GM23338 (cell line): ENCODE measurements around the gene FBXW12. TPM values are rescaled to one million over a fixed set of nuclear protein-coding genes. Genes with fewer than 3 reads are reported as not detected.

Experiments used
- ATAC-seq: fragments of 200-7000 bp; cut with Tn5 transposase; 3 replicates; pipeline ENCODE4 v1.9.1; 2020
- DNase-seq: peaks from one replicate; pipeline ENCODE4 v3.0.0-alpha.2; 2015; ENCODE audit warnings: low spot score
- H2AFZ ChIP-seq: fragments of 200-600 bp; sonication (generic); 2 replicates; pipeline ENCODE4 v1.8.0; 2016; ENCODE audit warnings: antibody characterized with exemption, mild to moderate bottlenecking, moderate library complexity
- H3F3A ChIP-seq: fragments of 200-600 bp; sonication (generic); replicated peaks from 2 replicates; pipeline ENCODE4 v1.8.0; 2017; ENCODE audit warnings: antibody characterized with exemption, mixed run types, low read depth
- H3K27ac ChIP-seq: fragments of 200-600 bp; sonication (generic); 2 replicates; pipeline ENCODE4 v1.6.1; 2016; ENCODE audit warnings: low read depth
- H3K27me3 ChIP-seq: fragments of 200-600 bp; sonication (generic); 2 replicates; pipeline ENCODE4 v1.8.0; 2016; ENCODE audit warnings: mild to moderate bottlenecking, mixed run types, moderate library complexity; ENCODE audit not compliant: insufficient read depth
- H3K36me3 ChIP-seq: fragments of 200-600 bp; sonication (generic); 2 replicates; pipeline ENCODE4 v1.8.0; 2016; ENCODE audit warnings: mild to moderate bottlenecking; ENCODE audit not compliant: insufficient read depth
- H3K4me1 ChIP-seq: fragments of 200-600 bp; sonication (generic); 2 replicates; pipeline ENCODE4 v1.8.0; 2016; ENCODE audit warnings: mild to moderate bottlenecking, moderate library complexity; ENCODE audit not compliant: insufficient read depth
- H3K4me2 ChIP-seq: fragments of 200-600 bp; sonication (generic); 2 replicates; pipeline ENCODE4 v1.7.1; 2017; ENCODE audit warnings: mixed run types
- H3K4me3 ChIP-seq: fragments of 200-600 bp; sonication (generic); 2 replicates; pipeline ENCODE4 v1.6.1; 2016; ENCODE audit warnings: mixed run types
- H3K79me2 ChIP-seq: fragments of 200-600 bp; sonication (generic); replicated peaks from 2 replicates; pipeline ENCODE4 v1.8.0; 2017; ENCODE audit warnings: mild to moderate bottlenecking; ENCODE audit not compliant: insufficient read depth
- H3K9me2 ChIP-seq: fragments of 200-600 bp; sonication (generic); 2 replicates; pipeline ENCODE4 v1.8.0; 2017; ENCODE audit not compliant: insufficient read depth
- H4K20me1 ChIP-seq: fragments of 200-600 bp; sonication (generic); replicated peaks from 2 replicates; pipeline ENCODE4 v1.8.0; 2017; ENCODE audit warnings: mild to moderate bottlenecking; ENCODE audit not compliant: insufficient read depth
- H3K27ac Mint-ChIP-seq: 2 replicates; pipeline ENCODE4 v1.8.0; 2020; ENCODE audit warnings: inconsistent platforms, mild to moderate bottlenecking, moderate library complexity, mixed read lengths
- H3K27me3 Mint-ChIP-seq: 3 replicates; pipeline ENCODE4 v1.8.0; 2022; ENCODE audit warnings: low read depth, mild to moderate bottlenecking, moderate library complexity, mixed read lengths, inconsistent platforms; ENCODE audit not compliant: insufficient read depth, poor library complexity
- H3K36me3 Mint-ChIP-seq: 3 replicates; pipeline ENCODE4 v1.8.0; 2021; ENCODE audit warnings: low read depth, mild to moderate bottlenecking, inconsistent platforms, moderate library complexity, mixed read lengths
- H3K4me1 Mint-ChIP-seq: 3 replicates; pipeline ENCODE4 v1.8.0; 2020; ENCODE audit warnings: mild to moderate bottlenecking, inconsistent platforms, mixed read lengths
- H3K4me3 Mint-ChIP-seq: 3 replicates; pipeline ENCODE4 v1.8.0; 2021; ENCODE audit warnings: moderate library complexity, mild to moderate bottlenecking, inconsistent platforms, mixed read lengths
- H3K9me3 Mint-ChIP-seq: 3 replicates; pipeline ENCODE4 v1.8.0; 2020; ENCODE audit warnings: moderate library complexity, mild to moderate bottlenecking, inconsistent platforms, mixed read lengths
- CREB1 ChIP-seq: fragments of 250-450 bp; sonication (Bioruptor Pico); IDR thresholded peaks from 2 replicates; pipeline ENCODE4 v1.5.0; 2020; ENCODE audit warnings: low read depth, mild to moderate bottlenecking, moderate library complexity
- EZH2 ChIP-seq: fragments of 200-600 bp; sonication (generic); IDR thresholded peaks from one replicate; pipeline ENCODE4 v1.8.0; 2017; ENCODE audit warnings: antibody characterized with exemption, mild to moderate bottlenecking, low read depth; ENCODE audit not compliant: unreplicated experiment
- EZH2phosphoT487 ChIP-seq: fragments of 200-600 bp; sonication (generic); IDR thresholded peaks from one replicate; pipeline ENCODE4 v1.8.1; 2018; ENCODE audit warnings: antibody characterized with exemption; ENCODE audit not compliant: unreplicated experiment
- JUNB ChIP-seq: IDR thresholded peaks from one replicate; pipeline ENCODE4 v1.6.1; 2016; ENCODE audit warnings: antibody characterized with exemption; ENCODE audit not compliant: unreplicated experiment
- NANOG ChIP-seq: IDR thresholded peaks from 2 replicates; pipeline ENCODE4 v1.6.1; 2016; ENCODE audit warnings: antibody characterized with exemption, borderline replicate concordance
- STAT1 ChIP-seq: IDR thresholded peaks from one replicate; pipeline ENCODE4 v1.6.1; 2016; ENCODE audit warnings: antibody characterized with exemption; ENCODE audit not compliant: unreplicated experiment
- ZNF114 ChIP-seq: fragments of 250-450 bp; sonication (Bioruptor Pico); IDR thresholded peaks from 2 replicates; pipeline ENCODE4 v1.5.0; 2020; ENCODE audit warnings: mild to moderate bottlenecking, moderate library complexity
- polyA plus RNA-seq: library from polyadenylated mRNA; unstranded; fragments of >200 nt; fragmentation: Nextera tagmentation; extraction: Ambion mirVana; gene quantifications from 2 replicates; pipeline ENCODE4 v1.2.1, GENCODE V29; 2016
- total RNA-seq: library from RNA; depleted of rRNA; stranded (reverse); fragments of >200 nt; shearing (Covaris generic); gene quantifications from 2 replicates; pipeline ENCODE4 v1.2.3, GENCODE V29; 2014
- TF ChIP-seq, protein P1 (sequence below): IDR thresholded peaks from one replicate; pipeline ENCODE4 v1.6.1; 2018; ENCODE audit warnings: antibody characterized with exemption; ENCODE audit not compliant: unreplicated experiment
- TF ChIP-seq, protein P2 (sequence below), 2 experiments: fragments of 200-600 bp in 1 of 2; sonication (generic) in 1 of 2; conservative IDR thresholded peaks; 2 replicates each; pipeline versions ENCODE4 v1.5.1 to v1.6.1; 2016 to 2017; ENCODE audit warnings: antibody characterized with exemption in 2 of 2, low read depth in 2 of 2, mild to moderate bottlenecking in 2 of 2, moderate library complexity in 1 of 2
- TF ChIP-seq, protein P3 (sequence below): IDR thresholded peaks from 2 replicates; pipeline ENCODE4 v1.6.1; 2016; ENCODE audit warnings: antibody characterized with exemption
- TF ChIP-seq, protein P4 (sequence below): fragments of 250-450 bp; sonication (Bioruptor Pico); IDR thresholded peaks from 2 replicates; pipeline ENCODE4 v1.5.0; 2020; ENCODE audit warnings: mild to moderate bottlenecking, moderate library complexity

Gene FBXW12
- total and polyA plus RNA-seq, 2 experiments from 2014 or later = 0.73 TPM; not detected in 1

DNA sequence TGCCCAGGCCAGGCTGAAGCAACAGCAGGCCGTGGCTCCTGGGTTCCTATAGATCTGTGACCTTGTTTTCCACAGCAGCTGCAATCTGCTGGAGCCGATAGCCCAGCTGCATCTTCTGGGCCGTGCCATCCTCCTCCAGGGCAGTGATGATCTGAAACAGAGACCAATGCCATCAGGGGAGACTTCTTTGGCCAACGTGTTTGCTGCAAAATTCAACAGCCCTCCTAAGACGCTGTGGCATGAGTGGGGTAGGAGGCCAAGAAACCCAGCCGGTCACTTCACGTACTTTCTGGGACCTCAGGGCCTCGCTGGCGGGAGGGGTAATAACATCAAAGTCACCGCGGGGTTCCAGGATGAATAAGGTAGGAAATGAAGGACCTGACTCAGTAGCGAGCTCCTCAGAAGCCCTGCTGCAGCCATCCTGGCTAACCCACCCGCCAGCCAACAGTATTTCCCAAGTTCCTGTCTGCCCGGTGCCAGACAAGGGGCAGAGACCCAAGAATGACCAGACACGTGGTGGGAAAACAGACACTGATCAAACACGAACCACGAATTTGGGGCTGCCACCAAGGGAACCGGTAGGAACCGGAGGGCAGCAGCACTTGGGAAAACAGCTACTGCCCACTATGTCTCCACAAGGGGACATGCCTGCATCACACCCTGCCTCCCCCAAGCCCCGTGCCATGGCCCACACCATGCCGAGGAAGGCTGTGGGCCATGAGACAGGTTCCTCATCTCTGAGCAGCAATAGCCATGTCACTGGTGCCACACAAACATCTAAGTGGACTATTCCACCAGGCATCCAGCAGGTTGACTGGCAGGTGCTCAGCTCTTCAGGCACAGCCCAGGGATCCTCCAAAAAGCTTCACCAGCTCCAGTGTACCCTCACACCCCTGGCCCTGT, 32.7 kb downstream of the FBXW12 start (continued):
- TF ChIP-seq, protein P1, sequence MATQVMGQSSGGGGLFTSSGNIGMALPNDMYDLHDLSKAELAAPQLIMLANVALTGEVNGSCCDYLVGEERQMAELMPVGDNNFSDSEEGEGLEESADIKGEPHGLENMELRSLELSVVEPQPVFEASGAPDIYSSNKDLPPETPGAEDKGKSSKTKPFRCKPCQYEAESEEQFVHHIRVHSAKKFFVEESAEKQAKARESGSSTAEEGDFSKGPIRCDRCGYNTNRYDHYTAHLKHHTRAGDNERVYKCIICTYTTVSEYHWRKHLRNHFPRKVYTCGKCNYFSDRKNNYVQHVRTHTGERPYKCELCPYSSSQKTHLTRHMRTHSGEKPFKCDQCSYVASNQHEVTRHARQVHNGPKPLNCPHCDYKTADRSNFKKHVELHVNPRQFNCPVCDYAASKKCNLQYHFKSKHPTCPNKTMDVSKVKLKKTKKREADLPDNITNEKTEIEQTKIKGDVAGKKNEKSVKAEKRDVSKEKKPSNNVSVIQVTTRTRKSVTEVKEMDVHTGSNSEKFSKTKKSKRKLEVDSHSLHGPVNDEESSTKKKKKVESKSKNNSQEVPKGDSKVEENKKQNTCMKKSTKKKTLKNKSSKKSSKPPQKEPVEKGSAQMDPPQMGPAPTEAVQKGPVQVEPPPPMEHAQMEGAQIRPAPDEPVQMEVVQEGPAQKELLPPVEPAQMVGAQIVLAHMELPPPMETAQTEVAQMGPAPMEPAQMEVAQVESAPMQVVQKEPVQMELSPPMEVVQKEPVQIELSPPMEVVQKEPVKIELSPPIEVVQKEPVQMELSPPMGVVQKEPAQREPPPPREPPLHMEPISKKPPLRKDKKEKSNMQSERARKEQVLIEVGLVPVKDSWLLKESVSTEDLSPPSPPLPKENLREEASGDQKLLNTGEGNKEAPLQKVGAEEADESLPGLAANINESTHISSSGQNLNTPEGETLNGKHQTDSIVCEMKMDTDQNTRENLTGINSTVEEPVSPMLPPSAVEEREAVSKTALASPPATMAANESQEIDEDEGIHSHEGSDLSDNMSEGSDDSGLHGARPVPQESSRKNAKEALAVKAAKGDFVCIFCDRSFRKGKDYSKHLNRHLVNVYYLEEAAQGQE = no peak
- no peak for TF ChIP-seq CREB1 (CRISPR knock-in tag)
- TF ChIP-seq NANOG = no peak
- no peak for TF ChIP-seq STAT1
- no peak for TF ChIP-seq EZH2
- TF ChIP-seq EZH2phosphoT487 = no peak
- no peak for TF ChIP-seq ZNF114
- TF ChIP-seq, protein P2, sequence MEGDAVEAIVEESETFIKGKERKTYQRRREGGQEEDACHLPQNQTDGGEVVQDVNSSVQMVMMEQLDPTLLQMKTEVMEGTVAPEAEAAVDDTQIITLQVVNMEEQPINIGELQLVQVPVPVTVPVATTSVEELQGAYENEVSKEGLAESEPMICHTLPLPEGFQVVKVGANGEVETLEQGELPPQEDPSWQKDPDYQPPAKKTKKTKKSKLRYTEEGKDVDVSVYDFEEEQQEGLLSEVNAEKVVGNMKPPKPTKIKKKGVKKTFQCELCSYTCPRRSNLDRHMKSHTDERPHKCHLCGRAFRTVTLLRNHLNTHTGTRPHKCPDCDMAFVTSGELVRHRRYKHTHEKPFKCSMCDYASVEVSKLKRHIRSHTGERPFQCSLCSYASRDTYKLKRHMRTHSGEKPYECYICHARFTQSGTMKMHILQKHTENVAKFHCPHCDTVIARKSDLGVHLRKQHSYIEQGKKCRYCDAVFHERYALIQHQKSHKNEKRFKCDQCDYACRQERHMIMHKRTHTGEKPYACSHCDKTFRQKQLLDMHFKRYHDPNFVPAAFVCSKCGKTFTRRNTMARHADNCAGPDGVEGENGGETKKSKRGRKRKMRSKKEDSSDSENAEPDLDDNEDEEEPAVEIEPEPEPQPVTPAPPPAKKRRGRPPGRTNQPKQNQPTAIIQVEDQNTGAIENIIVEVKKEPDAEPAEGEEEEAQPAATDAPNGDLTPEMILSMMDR (conservative IDR thresholded peaks at IDR 0.05; ENCODE audit: low read depth in 2 of 2) = no peak
- TF ChIP-seq, protein P3, sequence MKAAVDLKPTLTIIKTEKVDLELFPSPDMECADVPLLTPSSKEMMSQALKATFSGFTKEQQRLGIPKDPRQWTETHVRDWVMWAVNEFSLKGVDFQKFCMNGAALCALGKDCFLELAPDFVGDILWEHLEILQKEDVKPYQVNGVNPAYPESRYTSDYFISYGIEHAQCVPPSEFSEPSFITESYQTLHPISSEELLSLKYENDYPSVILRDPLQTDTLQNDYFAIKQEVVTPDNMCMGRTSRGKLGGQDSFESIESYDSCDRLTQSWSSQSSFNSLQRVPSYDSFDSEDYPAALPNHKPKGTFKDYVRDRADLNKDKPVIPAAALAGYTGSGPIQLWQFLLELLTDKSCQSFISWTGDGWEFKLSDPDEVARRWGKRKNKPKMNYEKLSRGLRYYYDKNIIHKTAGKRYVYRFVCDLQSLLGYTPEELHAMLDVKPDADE = no peak
- TF ChIP-seq JUNB = no peak

DNA sequence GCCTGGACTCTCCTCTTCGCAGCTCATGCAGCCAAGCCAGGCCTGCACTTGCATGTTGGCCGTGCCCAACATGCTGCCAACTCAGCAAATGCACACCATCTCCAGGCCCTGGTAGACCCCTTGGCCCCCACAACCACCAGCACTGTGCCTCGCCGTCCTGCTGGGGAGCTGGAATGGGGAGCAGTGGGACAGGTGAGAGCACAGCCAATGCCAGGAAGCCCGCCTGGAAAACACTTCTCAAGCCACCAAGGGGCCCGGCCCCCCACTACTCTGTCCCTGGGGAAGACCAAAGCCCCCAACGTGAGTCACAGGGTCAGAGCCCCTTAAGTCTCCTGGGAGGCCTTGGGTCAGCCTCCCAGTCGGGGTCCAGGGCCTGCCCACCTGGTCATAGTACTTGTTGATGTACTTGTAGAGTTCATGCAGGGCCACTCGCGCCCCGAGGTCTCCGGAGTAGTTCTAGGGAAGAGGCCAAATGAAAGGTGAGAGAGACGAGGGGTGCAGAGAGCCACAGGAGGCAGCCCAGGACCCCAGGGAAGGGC, 33.4 kb downstream of the FBXW12 start:
- Mint-ChIP-seq H3K9me3 (no peaks in the 10 kb centered on the region), H3K27ac (no peak overlapping the region), H3K27me3 (peaks cover 8% of the 10 kb centered on the region), H3K36me3 (peaks cover 90% of the 10 kb centered on the region), H3K4me3 (no peak overlapping the region), H3K4me1 (no peaks in the 10 kb centered on the region)
- DNase-seq (no peak), ATAC-seq (no peak)
- Histone ChIP-seq H3K27me3 (no peaks in the 10 kb centered on the region), H3K4me1 (no peaks in the 10 kb centered on the region), H3K4me2 (no peak overlapping the region), H3F3A (no peaks in the 10 kb centered on the region; the same call in 1 of the 2 replicates), H3K79me2 (no peaks in the 10 kb centered on the region), H3K27ac (no peak overlapping the region), H3K36me3 (peaks cover 13% of the 10 kb centered on the region), H4K20me1 (no peaks in the 10 kb centered on the region; the same call in 1 of the 2 replicates), H3K9me2 (no peaks in the 10 kb centered on the region), H3K4me3 (no peak overlapping the region), H2AFZ (no peak overlapping the region)
- TF ChIP-seq ZNF114 (no peak), EZH2phosphoT487 (no peak), JUNB (no peak)
- TF ChIP-seq, protein P4, sequence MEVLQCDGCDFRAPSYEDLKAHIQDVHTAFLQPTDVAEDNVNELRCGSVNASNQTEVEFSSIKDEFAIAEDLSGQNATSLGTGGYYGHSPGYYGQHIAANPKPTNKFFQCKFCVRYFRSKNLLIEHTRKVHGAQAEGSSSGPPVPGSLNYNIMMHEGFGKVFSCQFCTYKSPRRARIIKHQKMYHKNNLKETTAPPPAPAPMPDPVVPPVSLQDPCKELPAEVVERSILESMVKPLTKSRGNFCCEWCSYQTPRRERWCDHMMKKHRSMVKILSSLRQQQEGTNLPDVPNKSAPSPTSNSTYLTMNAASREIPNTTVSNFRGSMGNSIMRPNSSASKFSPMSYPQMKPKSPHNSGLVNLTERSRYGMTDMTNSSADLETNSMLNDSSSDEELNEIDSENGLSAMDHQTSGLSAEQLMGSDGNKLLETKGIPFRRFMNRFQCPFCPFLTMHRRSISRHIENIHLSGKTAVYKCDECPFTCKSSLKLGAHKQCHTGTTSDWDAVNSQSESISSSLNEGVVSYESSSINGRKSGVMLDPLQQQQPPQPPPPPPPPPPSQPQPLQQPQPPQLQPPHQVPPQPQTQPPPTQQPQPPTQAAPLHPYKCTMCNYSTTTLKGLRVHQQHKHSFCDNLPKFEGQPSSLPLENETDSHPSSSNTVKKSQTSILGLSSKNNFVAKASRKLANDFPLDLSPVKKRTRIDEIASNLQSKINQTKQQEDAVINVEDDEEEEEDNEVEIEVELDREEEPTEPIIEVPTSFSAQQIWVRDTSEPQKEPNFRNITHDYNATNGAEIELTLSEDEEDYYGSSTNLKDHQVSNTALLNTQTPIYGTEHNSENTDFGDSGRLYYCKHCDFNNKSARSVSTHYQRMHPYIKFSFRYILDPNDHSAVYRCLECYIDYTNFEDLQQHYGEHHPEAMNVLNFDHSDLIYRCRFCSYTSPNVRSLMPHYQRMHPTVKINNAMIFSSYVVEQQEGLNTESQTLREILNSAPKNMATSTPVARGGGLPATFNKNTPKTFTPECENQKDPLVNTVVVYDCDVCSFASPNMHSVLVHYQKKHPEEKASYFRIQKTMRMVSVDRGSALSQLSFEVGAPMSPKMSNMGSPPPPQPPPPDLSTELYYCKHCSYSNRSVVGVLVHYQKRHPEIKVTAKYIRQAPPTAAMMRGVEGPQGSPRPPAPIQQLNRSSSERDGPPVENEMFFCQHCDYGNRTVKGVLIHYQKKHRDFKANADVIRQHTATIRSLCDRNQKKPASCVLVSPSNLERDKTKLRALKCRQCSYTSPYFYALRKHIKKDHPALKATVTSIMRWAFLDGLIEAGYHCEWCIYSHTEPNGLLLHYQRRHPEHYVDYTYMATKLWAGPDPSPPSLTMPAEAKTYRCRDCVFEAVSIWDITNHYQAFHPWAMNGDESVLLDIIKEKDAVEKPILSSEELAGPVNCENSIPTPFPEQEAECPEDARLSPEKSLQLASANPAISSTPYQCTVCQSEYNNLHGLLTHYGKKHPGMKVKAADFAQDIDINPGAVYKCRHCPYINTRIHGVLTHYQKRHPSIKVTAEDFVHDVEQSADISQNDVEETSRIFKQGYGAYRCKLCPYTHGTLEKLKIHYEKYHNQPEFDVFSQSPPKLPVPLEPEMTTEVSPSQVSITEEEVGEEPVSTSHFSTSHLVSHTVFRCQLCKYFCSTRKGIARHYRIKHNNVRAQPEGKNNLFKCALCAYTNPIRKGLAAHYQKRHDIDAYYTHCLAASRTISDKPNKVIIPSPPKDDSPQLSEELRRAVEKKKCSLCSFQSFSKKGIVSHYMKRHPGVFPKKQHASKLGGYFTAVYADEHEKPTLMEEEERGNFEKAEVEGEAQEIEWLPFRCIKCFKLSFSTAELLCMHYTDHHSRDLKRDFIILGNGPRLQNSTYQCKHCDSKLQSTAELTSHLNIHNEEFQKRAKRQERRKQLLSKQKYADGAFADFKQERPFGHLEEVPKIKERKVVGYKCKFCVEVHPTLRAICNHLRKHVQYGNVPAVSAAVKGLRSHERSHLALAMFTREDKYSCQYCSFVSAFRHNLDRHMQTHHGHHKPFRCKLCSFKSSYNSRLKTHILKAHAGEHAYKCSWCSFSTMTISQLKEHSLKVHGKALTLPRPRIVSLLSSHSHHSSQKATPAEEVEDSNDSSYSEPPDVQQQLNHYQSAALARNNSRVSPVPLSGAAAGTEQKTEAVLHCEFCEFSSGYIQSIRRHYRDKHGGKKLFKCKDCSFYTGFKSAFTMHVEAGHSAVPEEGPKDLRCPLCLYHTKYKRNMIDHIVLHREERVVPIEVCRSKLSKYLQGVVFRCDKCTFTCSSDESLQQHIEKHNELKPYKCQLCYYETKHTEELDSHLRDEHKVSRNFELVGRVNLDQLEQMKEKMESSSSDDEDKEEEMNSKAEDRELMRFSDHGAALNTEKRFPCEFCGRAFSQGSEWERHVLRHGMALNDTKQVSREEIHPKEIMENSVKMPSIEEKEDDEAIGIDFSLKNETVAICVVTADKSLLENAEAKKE (CRISPR knock-in tag) = no peak
